ENCODE results near the gene RPS6KA5. TPM values are rescaled to one million over a fixed set of nuclear protein-coding genes. Genes with fewer than 3 reads are reported as not detected.

The RPS6KA5 gene
- total and polyA plus RNA-seq, 3 experiments from 2014 or later = 17.7 to 21.3 (median 19.9) TPM

DNA sequence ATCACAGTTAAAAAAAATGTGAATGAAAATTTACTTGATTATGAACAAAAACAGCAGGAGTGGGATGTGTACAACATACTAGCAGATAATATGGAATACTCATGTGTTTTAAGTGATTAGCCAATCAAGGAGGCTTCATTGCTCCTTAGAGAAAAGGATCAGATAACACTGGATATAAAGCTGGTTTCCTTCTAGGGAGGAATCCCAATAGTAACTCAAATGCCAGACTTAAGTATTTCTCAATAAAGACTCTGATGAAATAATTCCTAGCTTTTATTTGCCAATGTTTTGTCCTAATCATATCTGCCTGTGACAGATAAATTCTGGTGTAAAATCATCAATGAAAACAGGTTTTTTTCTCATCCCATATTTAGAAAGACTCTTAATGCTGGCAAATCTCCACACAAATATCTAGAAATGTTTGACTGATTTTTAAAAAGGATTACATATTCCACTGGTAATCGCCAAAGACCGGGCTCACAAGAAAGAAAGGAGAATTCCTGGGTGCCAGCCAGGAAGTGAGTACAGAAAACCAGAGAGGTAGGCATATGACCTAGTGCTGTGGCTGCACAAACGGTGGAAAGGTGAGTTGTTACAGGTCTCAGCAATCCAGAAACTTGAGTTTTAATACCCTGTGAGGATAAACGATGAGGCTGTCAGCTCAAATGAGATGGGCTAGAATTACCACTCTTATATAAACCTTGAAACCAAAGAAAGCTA lies 135.7 kb downstream of the RPS6KA5 start:
- no peaks in the 10 kb centered on the region for H3K27me3 ChIP-seq (ENCODE audit: insufficient read depth, low read length, poor library complexity, severe bottlenecking)
- Mint-ChIP-seq H3K4me1 (no peaks in the 10 kb centered on the region), H3K9me3 (no peaks in the 10 kb centered on the region), H3K4me3 (no peak overlapping the region), H3K27ac (no peak overlapping the region), H3K27me3 (no peaks in the 10 kb centered on the region), H3K36me3 (peaks cover 0 to 26% (median 13%) of the 10 kb centered on the region in 3 donors)
- no peaks in the 10 kb centered on the region for H3K36me3 ChIP-seq (ENCODE audit: insufficient read depth, low read length)
- H3K9me3 ChIP-seq (ENCODE audit: low read length) = no peaks in the 10 kb centered on the region
- no peaks in the 10 kb centered on the region for H3K4me1 ChIP-seq (ENCODE audit: insufficient read depth, low read length)
- ChIA-PET POLR2A (no interaction called here), CTCF (interaction anchor here (1.0 kb wide), 1 partner anchor 10 kb away, joined by 3 read pairs; no protein-coding TSS in a partner anchor)
- H3K27ac ChIP-seq (ENCODE audit: low read depth, low read length) = no peak overlapping the region
- no peak overlapping the region for H3K4me3 ChIP-seq (ENCODE audit: low read length)
- DNase-seq = no peak

DNA sequence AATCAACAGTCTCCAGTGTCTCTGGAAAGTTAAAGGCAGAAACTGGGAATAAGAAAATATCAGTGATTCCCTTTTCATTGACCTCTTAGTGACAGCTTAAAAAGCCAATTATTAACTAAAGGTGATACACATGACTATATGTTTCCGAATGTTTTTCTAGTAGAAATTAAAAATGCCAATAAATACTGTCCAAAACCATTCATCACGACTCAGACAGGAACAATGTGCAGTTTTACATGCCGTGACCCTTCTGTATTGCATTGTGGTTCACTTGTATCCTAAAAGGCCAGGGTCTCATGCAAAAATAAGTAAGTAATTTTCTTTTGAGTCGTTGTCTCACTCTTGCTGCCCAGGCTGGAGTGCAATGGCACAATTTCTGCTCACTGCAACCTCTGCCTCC lies 138.3 kb downstream of the RPS6KA5 start:
- Mint-ChIP-seq H3K27me3 (no peaks in the 10 kb centered on the region), H3K9me3 (no peaks in the 10 kb centered on the region), H3K4me1 (no peaks in the 10 kb centered on the region), H3K36me3 (peaks cover 10 to 45% (median 19%) of the 10 kb centered on the region in 3 donors), H3K27ac (peak overlapping the region in 1 of 8 donors; percentile 57), H3K4me3 (no peak overlapping the region)
- Histone ChIP-seq H3K36me3 (ENCODE audit: insufficient read depth, low read length) (no peaks in the 10 kb centered on the region), H3K27me3 (ENCODE audit: insufficient read depth, low read length, poor library complexity, severe bottlenecking) (no peaks in the 10 kb centered on the region), H3K27ac (ENCODE audit: low read depth, low read length) (no peak overlapping the region), H3K9me3 (ENCODE audit: low read length) (no peaks in the 10 kb centered on the region), H3K4me1 (ENCODE audit: insufficient read depth, low read length) (no peaks in the 10 kb centered on the region), H3K4me3 (ENCODE audit: low read length) (no peak overlapping the region)
- ChIA-PET CTCF (no interaction called here), POLR2A (no interaction called here)
- no peak for DNase-seq

DNA sequence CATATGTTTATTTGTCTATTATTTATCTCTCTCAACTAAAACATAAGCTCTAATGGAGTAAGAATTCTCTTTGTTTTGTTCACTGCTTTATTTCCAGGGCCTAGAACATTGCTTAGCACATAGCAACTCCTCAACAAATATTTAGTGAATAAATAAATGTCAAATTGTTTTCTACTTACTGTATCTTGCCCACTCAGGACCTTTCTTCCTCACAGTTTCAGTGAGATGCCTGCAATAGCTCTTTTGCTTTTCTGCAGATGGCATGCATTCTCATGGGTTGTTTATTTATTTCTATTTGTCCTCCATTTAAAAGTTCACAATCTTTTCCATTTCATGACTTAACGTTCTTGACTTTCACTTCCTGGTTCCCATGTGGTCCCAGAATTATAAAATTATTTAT lies 149.3 kb downstream of the RPS6KA5 start:
- no peak overlapping the region for H3K4me3 Mint-ChIP-seq
- no peak for DNase-seq
- H3K9me3 Mint-ChIP-seq = no peaks in the 10 kb centered on the region
- H3K27ac Mint-ChIP-seq = peak overlapping the region in 2 of 8 donors; percentile 63 to 85
- Histone ChIP-seq H3K4me1 (ENCODE audit: insufficient read depth, low read length) (no peaks in the 10 kb centered on the region), H3K36me3 (ENCODE audit: insufficient read depth, low read length) (no peaks in the 10 kb centered on the region), H3K4me3 (ENCODE audit: low read length) (no peak overlapping the region), H3K27me3 (ENCODE audit: insufficient read depth, low read length, poor library complexity, severe bottlenecking) (no peaks in the 10 kb centered on the region), H3K27ac (ENCODE audit: low read depth, low read length) (no peak overlapping the region), H3K9me3 (ENCODE audit: low read length) (no peaks in the 10 kb centered on the region)
- CTCF ChIA-PET = interaction anchor here (1.0 to 1.4 kb wide), 2 partner anchors 8 to 266 kb away, joined by 4 to 5 read pairs; no protein-coding TSS in a partner anchor
- H3K36me3 Mint-ChIP-seq = peaks cover 0 to 27% (median 4%) of the 10 kb centered on the region in 3 donors
- peaks cover 0 to 7% (median 6%) of the 10 kb centered on the region in 3 donors for H3K4me1 Mint-ChIP-seq
- POLR2A ChIA-PET = no interaction called here
- peaks cover 0 to 2% of the 10 kb centered on the region in 2 donors for H3K27me3 Mint-ChIP-seq

DNA sequence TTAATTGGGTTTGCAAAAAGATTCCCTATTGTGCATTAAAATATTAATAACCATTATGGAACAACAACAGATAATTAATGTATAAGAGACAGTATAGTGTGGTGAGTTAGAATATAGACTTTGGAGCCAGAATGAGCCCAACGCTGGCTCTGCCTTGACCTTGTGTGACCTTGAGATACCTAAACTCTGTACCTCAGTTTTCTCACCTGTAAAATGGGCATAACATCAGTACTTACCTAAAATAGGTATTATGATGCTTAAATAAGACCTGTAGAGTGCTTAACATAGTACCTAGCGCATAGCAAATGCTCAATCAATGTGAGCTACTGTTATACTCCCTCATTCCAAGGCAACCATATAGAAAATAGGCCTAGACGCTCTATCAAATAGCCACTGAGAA lies 153.3 kb downstream of the RPS6KA5 start:
- ChIA-PET POLR2A (no interaction called here), CTCF (interaction anchor here (1.4 kb wide), 1 partner anchor 266 kb away, joined by 3 read pairs; no protein-coding TSS in a partner anchor)
- Mint-ChIP-seq H3K27me3 (peaks cover 0 to 2% of the 10 kb centered on the region in 2 donors), H3K36me3 (peaks cover 0 to 31% (median 6%) of the 10 kb centered on the region in 3 donors), H3K4me3 (no peak overlapping the region), H3K27ac (peak overlapping the region in 1 of 8 donors; percentile 30), H3K9me3 (no peaks in the 10 kb centered on the region), H3K4me1 (peaks cover 0 to 7% (median 0%) of the 10 kb centered on the region in 3 donors)
- no peak overlapping the region for H3K4me3 ChIP-seq (ENCODE audit: low read length)
- no peaks in the 10 kb centered on the region for H3K36me3 ChIP-seq (ENCODE audit: insufficient read depth, low read length)
- no peaks in the 10 kb centered on the region for H3K9me3 ChIP-seq (ENCODE audit: low read length)
- H3K27ac ChIP-seq (ENCODE audit: low read depth, low read length) = no peak overlapping the region
- DNase-seq = no peak
- no peaks in the 10 kb centered on the region for H3K4me1 ChIP-seq (ENCODE audit: insufficient read depth, low read length)
- no peaks in the 10 kb centered on the region for H3K27me3 ChIP-seq (ENCODE audit: insufficient read depth, low read length, poor library complexity, severe bottlenecking)

DNA sequence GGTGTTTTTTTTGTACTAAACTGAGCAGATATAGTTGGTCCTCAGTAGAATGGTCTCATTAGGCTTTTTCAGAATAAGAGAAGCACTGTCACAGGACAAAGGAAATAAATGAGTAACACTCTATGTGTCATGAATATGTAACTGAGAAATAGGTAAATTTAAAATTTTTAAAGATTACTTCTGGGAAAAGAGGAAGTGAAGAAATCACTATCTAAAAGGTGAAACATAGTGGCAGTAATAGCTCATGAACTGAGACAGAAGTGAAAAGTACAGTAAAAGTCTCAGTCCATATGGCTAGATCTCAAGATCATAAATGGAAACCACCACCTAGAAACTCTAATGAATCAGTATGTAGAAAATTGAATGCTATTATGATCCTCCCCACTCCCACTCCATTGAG lies 154.9 kb downstream of the RPS6KA5 start:
- no peaks in the 10 kb centered on the region for H3K4me1 ChIP-seq (ENCODE audit: insufficient read depth, low read length)
- H3K9me3 Mint-ChIP-seq = no peaks in the 10 kb centered on the region
- no peaks in the 10 kb centered on the region for H3K27me3 ChIP-seq (ENCODE audit: insufficient read depth, low read length, poor library complexity, severe bottlenecking)
- H3K36me3 ChIP-seq (ENCODE audit: insufficient read depth, low read length) = no peaks in the 10 kb centered on the region
- no peak overlapping the region for H3K4me3 ChIP-seq (ENCODE audit: low read length)
- ChIA-PET POLR2A (no interaction called here), CTCF (interaction anchor here (1.4 to 5.4 kb wide), 2 partner anchors 208 to 269 kb away, joined by 4 to 120 read pairs; partner anchors contain the start of gene DGLUCY)
- no peaks in the 10 kb centered on the region for H3K9me3 ChIP-seq (ENCODE audit: low read length)
- H3K36me3 Mint-ChIP-seq = peaks cover 0 to 27% (median 7%) of the 10 kb centered on the region in 3 donors
- peaks cover 0 to 7% (median 0%) of the 10 kb centered on the region in 3 donors for H3K4me1 Mint-ChIP-seq
- no peak overlapping the region for H3K27ac ChIP-seq (ENCODE audit: low read depth, low read length)
- no peak overlapping the region for H3K4me3 Mint-ChIP-seq
- H3K27me3 Mint-ChIP-seq = no peaks in the 10 kb centered on the region
- peak overlapping the region in 3 of 8 donors; percentile 24 to 66 (median 47) for H3K27ac Mint-ChIP-seq
- DNase-seq = no peak

DNA sequence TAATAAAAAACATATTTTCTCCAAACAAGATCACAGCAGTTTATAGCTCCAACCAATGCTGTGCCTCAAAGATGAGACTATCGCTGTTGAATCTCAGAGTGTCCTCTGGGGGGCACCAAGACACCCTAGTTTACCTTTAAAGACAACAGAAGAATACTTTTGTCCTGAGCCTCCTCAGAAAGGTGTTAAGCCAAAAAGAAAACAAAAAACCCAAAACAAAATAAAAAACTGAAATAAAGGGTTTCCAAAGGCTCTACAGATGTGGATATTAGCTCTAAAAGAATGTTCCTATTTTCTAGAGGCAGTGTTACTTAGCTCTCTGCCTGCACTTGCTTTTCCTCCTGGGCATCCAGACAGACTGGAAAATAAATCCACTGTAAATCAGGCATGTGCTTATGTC lies 157.3 kb downstream of the RPS6KA5 start:
- peaks cover 10% of the 10 kb centered on the region for H3K36me3 ChIP-seq (ENCODE audit: insufficient read depth, low read length)
- POLR2A ChIA-PET = interaction anchor here (1.9 kb wide), 1 partner anchor 272 kb away, joined by 7 read pairs; no protein-coding TSS in a partner anchor

DNA sequence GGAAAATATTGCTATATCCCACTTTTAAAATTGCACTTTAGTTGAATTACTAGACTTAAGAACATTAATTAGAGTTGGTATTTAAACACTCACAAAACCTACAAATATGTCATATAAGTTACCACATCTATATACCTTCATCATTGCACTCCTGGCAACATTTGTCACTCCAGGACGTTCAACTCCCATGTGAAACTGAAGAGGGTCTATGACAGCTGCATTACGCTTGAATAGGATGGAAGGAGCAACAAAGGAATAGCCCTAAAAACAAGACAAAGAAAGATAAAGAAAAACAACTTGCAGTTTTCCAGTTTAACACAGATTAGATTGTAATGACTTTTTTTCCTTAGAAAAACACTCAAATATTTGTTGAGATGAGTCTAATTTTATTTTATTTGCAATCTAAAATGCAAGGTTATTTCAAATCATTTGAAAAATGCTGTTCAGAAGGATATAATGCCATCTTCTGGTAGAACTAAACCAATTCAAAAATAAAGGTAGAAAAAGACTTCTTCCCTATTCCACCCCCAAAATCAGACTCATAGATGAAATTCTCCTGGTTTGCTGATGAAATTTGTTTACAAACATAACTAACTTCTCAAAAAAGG lies 159.9 kb downstream of the RPS6KA5 start:
- Histone ChIP-seq H3K4me3 (ENCODE audit: low read length) (no peak overlapping the region), H3K27me3 (ENCODE audit: insufficient read depth, low read length, poor library complexity, severe bottlenecking) (no peaks in the 10 kb centered on the region), H3K36me3 (ENCODE audit: insufficient read depth, low read length) (peaks cover 24% of the 10 kb centered on the region), H3K27ac (ENCODE audit: low read depth, low read length) (no peak overlapping the region), H3K4me1 (ENCODE audit: insufficient read depth, low read length) (no peaks in the 10 kb centered on the region), H3K9me3 (ENCODE audit: low read length) (no peaks in the 10 kb centered on the region)
- ChIA-PET POLR2A (no interaction called here), CTCF (interaction anchor here (5.4 kb wide), 1 partner anchor 274 kb away, joined by 120 read pairs; no protein-coding TSS in a partner anchor)
- Mint-ChIP-seq H3K9me3 (no peaks in the 10 kb centered on the region), H3K4me3 (no peak overlapping the region), H3K27me3 (no peaks in the 10 kb centered on the region), H3K27ac (no peak overlapping the region), H3K4me1 (peaks cover 0 to 7% (median 0%) of the 10 kb centered on the region in 3 donors), H3K36me3 (peaks cover 6 to 59% (median 20%) of the 10 kb centered on the region in 3 donors)
- no peak for DNase-seq

More for the DNA sequence above, 157.3 kb downstream of the RPS6KA5 start:
- no peak overlapping the region for H3K4me3 Mint-ChIP-seq
- Histone ChIP-seq H3K4me1 (ENCODE audit: insufficient read depth, low read length) (no peaks in the 10 kb centered on the region), H3K9me3 (ENCODE audit: low read length) (no peaks in the 10 kb centered on the region), H3K27me3 (ENCODE audit: insufficient read depth, low read length, poor library complexity, severe bottlenecking) (no peaks in the 10 kb centered on the region), H3K4me3 (ENCODE audit: low read length) (no peak overlapping the region), H3K27ac (ENCODE audit: low read depth, low read length) (no peak overlapping the region)
- H3K27me3 Mint-ChIP-seq = no peaks in the 10 kb centered on the region
- peaks cover 0 to 7% (median 0%) of the 10 kb centered on the region in 3 donors for H3K4me1 Mint-ChIP-seq
- H3K9me3 Mint-ChIP-seq = no peaks in the 10 kb centered on the region
- H3K36me3 Mint-ChIP-seq = peaks cover 6 to 43% (median 18%) of the 10 kb centered on the region in 3 donors
- H3K27ac Mint-ChIP-seq = peak overlapping the region in 2 of 8 donors; percentile 38 to 48
- CTCF ChIA-PET = interaction anchor here (0.6 to 5.4 kb wide), 25 partner anchors 8 to 524 kb away, joined by 3 to 120 read pairs (median 3); partner anchors contain the start of genes DGLUCY and GPR68
- DNase-seq = peak; percentile 24 to 66 (median 45)

DNA sequence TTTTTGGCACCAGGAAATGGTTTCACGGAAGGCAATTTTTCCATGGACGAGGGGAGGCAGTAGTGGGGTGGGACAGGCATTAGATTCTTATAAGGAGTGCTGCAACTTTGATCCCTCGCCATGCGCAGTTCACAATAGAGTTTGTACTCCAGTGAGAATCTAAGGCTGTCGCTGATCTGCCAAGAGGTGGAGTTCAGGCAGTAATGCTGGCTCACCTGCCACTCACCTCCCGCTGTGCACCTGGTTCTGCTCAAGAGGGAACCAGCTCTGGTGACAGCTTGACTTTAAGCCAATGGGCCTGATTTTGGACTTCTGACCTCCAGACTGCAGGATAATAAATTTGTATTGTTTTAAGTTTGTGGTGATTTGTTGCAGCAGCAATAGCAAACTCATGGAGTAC lies 163.4 kb downstream of the RPS6KA5 start:
- no peak overlapping the region for H3K4me3 ChIP-seq (ENCODE audit: low read length)
- Mint-ChIP-seq H3K4me3 (no peak overlapping the region), H3K27me3 (no peaks in the 10 kb centered on the region), H3K36me3 (peaks cover 6 to 74% (median 24%) of the 10 kb centered on the region in 3 donors), H3K9me3 (no peaks in the 10 kb centered on the region), H3K4me1 (no peaks in the 10 kb centered on the region), H3K27ac (peak overlapping the region in 1 of 8 donors; percentile 48)
- H3K9me3 ChIP-seq (ENCODE audit: low read length) = no peaks in the 10 kb centered on the region
- H3K27ac ChIP-seq (ENCODE audit: low read depth, low read length) = no peak overlapping the region
- H3K36me3 ChIP-seq (ENCODE audit: insufficient read depth, low read length) = peaks cover 24% of the 10 kb centered on the region
- DNase-seq = no peak
- no peaks in the 10 kb centered on the region for H3K27me3 ChIP-seq (ENCODE audit: insufficient read depth, low read length, poor library complexity, severe bottlenecking)
- POLR2A ChIA-PET = no interaction called here
- no peaks in the 10 kb centered on the region for H3K4me1 ChIP-seq (ENCODE audit: insufficient read depth, low read length)
- CTCF ChIA-PET = no interaction called here
